COLO668 (cell line): Measurements from ENCODE around the gene SPNS2.

ENCODE experiments used
- DNase-seq: peaks from one replicate; lab custom pipeline; 2025; ENCODE audit not compliant: unreplicated experiment; lab: John Stamatoyannopoulos, UW

The SPNS2 gene

GRCh38 chr17:4520060-4520893, 21.6 kb downstream of the SPNS2 start:
- no peak for DNase-seq

- DNase-seq: no peak
Measured at GRCh38 chr17:4520894-4521600, 22.4 kb downstream of the SPNS2 start.

GRCh38 chr17:4522661-4523060, 24.0 kb downstream of the SPNS2 start:
- no peak for DNase-seq

GRCh38 chr17:4523946-4524345, 25.3 kb downstream of the SPNS2 start:
- DNase-seq: no peak

GRCh38 chr17:4525691-4526397, 27.2 kb downstream of the SPNS2 start:
- no peak for DNase-seq

- DNase-seq: no peak
Measured at GRCh38 chr17:4527134-4527533, 28.5 kb downstream of the SPNS2 start.

- DNase-seq: no peak
Measured at GRCh38 chr17:4527566-4528125, 29.0 kb downstream of the SPNS2 start.

GRCh38 chr17:4529533-4530152, 31.0 kb downstream of the SPNS2 start:
- no peak for DNase-seq

GRCh38 chr17:4530799-4531730, 32.4 kb downstream of the SPNS2 start:
- DNase-seq: no peak

GRCh38 chr17:4531988-4532736, 33.5 kb downstream of the SPNS2 start:
- no peak for DNase-seq

- no peak for DNase-seq
Measured at GRCh38 chr17:4532860-4533522, 34.3 kb downstream of the SPNS2 start.

GRCh38 chr17:4533523-4534504, 35.1 kb downstream of the SPNS2 start:
- DNase-seq: no peak

GRCh38 chr17:4534515-4534914, 35.8 kb downstream of the SPNS2 start:
- DNase-seq: no peak

GRCh38 chr17:4534928-4535666, 36.4 kb downstream of the SPNS2 start:
- no peak for DNase-seq

GRCh38 chr17:4535667-4536258, 37.1 kb downstream of the SPNS2 start:
- no peak for DNase-seq

- DNase-seq: no peak
Measured at GRCh38 chr17:4536259-4536741, 37.6 kb downstream of the SPNS2 start.
